ENCODE measurements around the gene KRTAP10-1.

Gene KRTAP10-1

GRCh38 chr21:44522753-44523204 is 17.2 kb downstream of the KRTAP10-1 start:
- no peaks in the 10 kb centered on the region for H3K27me3 ChIP-seq (ENCODE audit: control insufficient read depth in 1 of 2, insufficient read depth in 2 of 2, low read length in 2 of 2)
- H3K4me3 ChIP-seq (ENCODE audit: low read depth in 1 of 2, low read length in 2 of 2) = no peak overlapping the region
- no peaks in the 10 kb centered on the region for H3K9me3 ChIP-seq (ENCODE audit: control insufficient read depth in 1 of 2, low read length in 2 of 2)
- H3K27ac ChIP-seq (ENCODE audit: low read depth, low read length) = no peak overlapping the region
- no peak overlapping the region for H3K9ac ChIP-seq (ENCODE audit: low read depth in 1 of 2, low read length in 2 of 2)
- H3K4me1 ChIP-seq (ENCODE audit: control insufficient read depth in 1 of 2, insufficient read depth in 2 of 2, low read length in 2 of 2) = no peaks in the 10 kb centered on the region
- H3K36me3 ChIP-seq (ENCODE audit: control insufficient read depth in 1 of 2, insufficient read depth in 2 of 2, low read length in 2 of 2) = no peaks in the 10 kb centered on the region

GRCh38 chr21:44521928-44522752 is 17.9 kb downstream of the KRTAP10-1 start:
- Histone ChIP-seq H3K9ac (ENCODE audit: low read depth in 1 of 2, low read length in 2 of 2) (no peak overlapping the region), H3K27ac (ENCODE audit: low read depth, low read length) (no peak overlapping the region), H3K4me1 (ENCODE audit: control insufficient read depth in 1 of 2, insufficient read depth in 2 of 2, low read length in 2 of 2) (no peaks in the 10 kb centered on the region), H3K27me3 (ENCODE audit: control insufficient read depth in 1 of 2, insufficient read depth in 2 of 2, low read length in 2 of 2) (no peaks in the 10 kb centered on the region), H3K4me3 (ENCODE audit: low read depth in 1 of 2, low read length in 2 of 2) (no peak overlapping the region), H3K36me3 (ENCODE audit: control insufficient read depth in 1 of 2, insufficient read depth in 2 of 2, low read length in 2 of 2) (no peaks in the 10 kb centered on the region), H3K9me3 (ENCODE audit: control insufficient read depth in 1 of 2, low read length in 2 of 2) (no peaks in the 10 kb centered on the region)

GRCh38 chr21:44521301-44521927 is 18.6 kb downstream of the KRTAP10-1 start:
- H3K27ac ChIP-seq (ENCODE audit: low read depth, low read length) = no peak overlapping the region

GRCh38 chr21:44520326-44521300 is 19.4 kb downstream of the KRTAP10-1 start:
- Histone ChIP-seq H3K36me3 (ENCODE audit: control insufficient read depth in 1 of 2, insufficient read depth in 2 of 2, low read length in 2 of 2) (no peaks in the 10 kb centered on the region), H3K9me3 (ENCODE audit: control insufficient read depth in 1 of 2, low read length in 2 of 2) (no peaks in the 10 kb centered on the region), H3K4me3 (ENCODE audit: low read depth in 1 of 2, low read length in 2 of 2) (no peak overlapping the region), H3K27ac (ENCODE audit: low read depth, low read length) (no peak overlapping the region), H3K9ac (ENCODE audit: low read depth in 1 of 2, low read length in 2 of 2) (no peak overlapping the region), H3K4me1 (ENCODE audit: control insufficient read depth in 1 of 2, insufficient read depth in 2 of 2, low read length in 2 of 2) (no peaks in the 10 kb centered on the region), H3K27me3 (ENCODE audit: control insufficient read depth in 1 of 2, insufficient read depth in 2 of 2, low read length in 2 of 2) (no peaks in the 10 kb centered on the region)

More at GRCh38 chr21:44521301-44521927, 18.6 kb downstream of the KRTAP10-1 start:
- H3K36me3 ChIP-seq (ENCODE audit: control insufficient read depth in 1 of 2, insufficient read depth in 2 of 2, low read length in 2 of 2) = no peaks in the 10 kb centered on the region
- no peaks in the 10 kb centered on the region for H3K4me1 ChIP-seq (ENCODE audit: control insufficient read depth in 1 of 2, insufficient read depth in 2 of 2, low read length in 2 of 2)
- H3K9me3 ChIP-seq (ENCODE audit: control insufficient read depth in 1 of 2, low read length in 2 of 2) = no peaks in the 10 kb centered on the region
- H3K4me3 ChIP-seq (ENCODE audit: low read depth in 1 of 2, low read length in 2 of 2) = no peak overlapping the region
- H3K27me3 ChIP-seq (ENCODE audit: control insufficient read depth in 1 of 2, insufficient read depth in 2 of 2, low read length in 2 of 2) = no peaks in the 10 kb centered on the region
- no peak overlapping the region for H3K9ac ChIP-seq (ENCODE audit: low read depth in 1 of 2, low read length in 2 of 2)

- H3K9me3 ChIP-seq (ENCODE audit: control insufficient read depth in 1 of 2, low read length in 2 of 2) = no peaks in the 10 kb centered on the region
- H3K27ac ChIP-seq (ENCODE audit: low read depth, low read length) = no peak overlapping the region
- no peak overlapping the region for H3K4me3 ChIP-seq (ENCODE audit: low read depth in 1 of 2, low read length in 2 of 2)
- H3K4me1 ChIP-seq (ENCODE audit: control insufficient read depth in 1 of 2, insufficient read depth in 2 of 2, low read length in 2 of 2) = no peaks in the 10 kb centered on the region
- no peak overlapping the region for H3K9ac ChIP-seq (ENCODE audit: low read depth in 1 of 2, low read length in 2 of 2)
- no peaks in the 10 kb centered on the region for H3K36me3 ChIP-seq (ENCODE audit: control insufficient read depth in 1 of 2, insufficient read depth in 2 of 2, low read length in 2 of 2)
- H3K27me3 ChIP-seq (ENCODE audit: control insufficient read depth in 1 of 2, insufficient read depth in 2 of 2, low read length in 2 of 2) = no peaks in the 10 kb centered on the region
These were observed 20.4 kb downstream of the KRTAP10-1 start for GRCh38 chr21:44519346-44520325.

- H3K27me3 ChIP-seq (ENCODE audit: control insufficient read depth in 1 of 2, insufficient read depth in 2 of 2, low read length in 2 of 2) = no peaks in the 10 kb centered on the region
- H3K9ac ChIP-seq (ENCODE audit: low read depth in 1 of 2, low read length in 2 of 2) = no peak overlapping the region
- H3K36me3 ChIP-seq (ENCODE audit: control insufficient read depth in 1 of 2, insufficient read depth in 2 of 2, low read length in 2 of 2) = no peaks in the 10 kb centered on the region
- no peaks in the 10 kb centered on the region for H3K4me1 ChIP-seq (ENCODE audit: control insufficient read depth in 1 of 2, insufficient read depth in 2 of 2, low read length in 2 of 2)
- H3K4me3 ChIP-seq (ENCODE audit: low read depth in 1 of 2, low read length in 2 of 2) = no peak overlapping the region
- H3K9me3 ChIP-seq (ENCODE audit: control insufficient read depth in 1 of 2, low read length in 2 of 2) = no peaks in the 10 kb centered on the region
- no peak overlapping the region for H3K27ac ChIP-seq (ENCODE audit: low read depth, low read length)
These were observed 21.3 kb downstream of the KRTAP10-1 start for GRCh38 chr21:44518686-44519085.

- Histone ChIP-seq H3K9ac (ENCODE audit: low read depth in 1 of 2, low read length in 2 of 2) (no peak overlapping the region), H3K4me3 (ENCODE audit: low read depth in 1 of 2, low read length in 2 of 2) (no peak overlapping the region), H3K9me3 (ENCODE audit: control insufficient read depth in 1 of 2, low read length in 2 of 2) (no peaks in the 10 kb centered on the region), H3K27me3 (ENCODE audit: control insufficient read depth in 1 of 2, insufficient read depth in 2 of 2, low read length in 2 of 2) (no peaks in the 10 kb centered on the region), H3K36me3 (ENCODE audit: control insufficient read depth in 1 of 2, insufficient read depth in 2 of 2, low read length in 2 of 2) (no peaks in the 10 kb centered on the region), H3K4me1 (ENCODE audit: control insufficient read depth in 1 of 2, insufficient read depth in 2 of 2, low read length in 2 of 2) (no peaks in the 10 kb centered on the region), H3K27ac (ENCODE audit: low read depth, low read length) (no peak overlapping the region)
These were observed 22.7 kb downstream of the KRTAP10-1 start for GRCh38 chr21:44517175-44517899.

- Histone ChIP-seq H3K36me3 (ENCODE audit: control insufficient read depth in 1 of 2, insufficient read depth in 2 of 2, low read length in 2 of 2) (no peaks in the 10 kb centered on the region), H3K9ac (ENCODE audit: low read depth in 1 of 2, low read length in 2 of 2) (no peak overlapping the region), H3K27ac (ENCODE audit: low read depth, low read length) (no peak overlapping the region), H3K9me3 (ENCODE audit: control insufficient read depth in 1 of 2, low read length in 2 of 2) (no peaks in the 10 kb centered on the region), H3K4me3 (ENCODE audit: low read depth in 1 of 2, low read length in 2 of 2) (no peak overlapping the region), H3K27me3 (ENCODE audit: control insufficient read depth in 1 of 2, insufficient read depth in 2 of 2, low read length in 2 of 2) (no peaks in the 10 kb centered on the region), H3K4me1 (ENCODE audit: control insufficient read depth in 1 of 2, insufficient read depth in 2 of 2, low read length in 2 of 2) (no peaks in the 10 kb centered on the region)
These were observed 23.2 kb downstream of the KRTAP10-1 start for GRCh38 chr21:44516828-44517174.

- H3K9me3 ChIP-seq (ENCODE audit: control insufficient read depth in 1 of 2, low read length in 2 of 2) = no peaks in the 10 kb centered on the region
- no peak overlapping the region for H3K4me3 ChIP-seq (ENCODE audit: low read depth in 1 of 2, low read length in 2 of 2)
- H3K4me1 ChIP-seq (ENCODE audit: control insufficient read depth in 1 of 2, insufficient read depth in 2 of 2, low read length in 2 of 2) = no peaks in the 10 kb centered on the region
- H3K27me3 ChIP-seq (ENCODE audit: control insufficient read depth in 1 of 2, insufficient read depth in 2 of 2, low read length in 2 of 2) = no peaks in the 10 kb centered on the region
- no peaks in the 10 kb centered on the region for H3K36me3 ChIP-seq (ENCODE audit: control insufficient read depth in 1 of 2, insufficient read depth in 2 of 2, low read length in 2 of 2)
- H3K9ac ChIP-seq (ENCODE audit: low read depth in 1 of 2, low read length in 2 of 2) = no peak overlapping the region
- H3K27ac ChIP-seq (ENCODE audit: low read depth, low read length) = no peak overlapping the region
These were observed 23.7 kb downstream of the KRTAP10-1 start for GRCh38 chr21:44516342-44516741.

All from duodenal mucosa (tissue), 2 donors.